Measurements from ENCODE around the gene DRG1.
"Not testable (repeated sequence)": the region's sequence is repeated elsewhere in the genome, so short reads cannot be mapped to it uniquely, and the experiment has no call there.

DRG1 gene, protein sequence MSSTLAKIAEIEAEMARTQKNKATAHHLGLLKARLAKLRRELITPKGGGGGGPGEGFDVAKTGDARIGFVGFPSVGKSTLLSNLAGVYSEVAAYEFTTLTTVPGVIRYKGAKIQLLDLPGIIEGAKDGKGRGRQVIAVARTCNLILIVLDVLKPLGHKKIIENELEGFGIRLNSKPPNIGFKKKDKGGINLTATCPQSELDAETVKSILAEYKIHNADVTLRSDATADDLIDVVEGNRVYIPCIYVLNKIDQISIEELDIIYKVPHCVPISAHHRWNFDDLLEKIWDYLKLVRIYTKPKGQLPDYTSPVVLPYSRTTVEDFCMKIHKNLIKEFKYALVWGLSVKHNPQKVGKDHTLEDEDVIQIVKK

DNA sequence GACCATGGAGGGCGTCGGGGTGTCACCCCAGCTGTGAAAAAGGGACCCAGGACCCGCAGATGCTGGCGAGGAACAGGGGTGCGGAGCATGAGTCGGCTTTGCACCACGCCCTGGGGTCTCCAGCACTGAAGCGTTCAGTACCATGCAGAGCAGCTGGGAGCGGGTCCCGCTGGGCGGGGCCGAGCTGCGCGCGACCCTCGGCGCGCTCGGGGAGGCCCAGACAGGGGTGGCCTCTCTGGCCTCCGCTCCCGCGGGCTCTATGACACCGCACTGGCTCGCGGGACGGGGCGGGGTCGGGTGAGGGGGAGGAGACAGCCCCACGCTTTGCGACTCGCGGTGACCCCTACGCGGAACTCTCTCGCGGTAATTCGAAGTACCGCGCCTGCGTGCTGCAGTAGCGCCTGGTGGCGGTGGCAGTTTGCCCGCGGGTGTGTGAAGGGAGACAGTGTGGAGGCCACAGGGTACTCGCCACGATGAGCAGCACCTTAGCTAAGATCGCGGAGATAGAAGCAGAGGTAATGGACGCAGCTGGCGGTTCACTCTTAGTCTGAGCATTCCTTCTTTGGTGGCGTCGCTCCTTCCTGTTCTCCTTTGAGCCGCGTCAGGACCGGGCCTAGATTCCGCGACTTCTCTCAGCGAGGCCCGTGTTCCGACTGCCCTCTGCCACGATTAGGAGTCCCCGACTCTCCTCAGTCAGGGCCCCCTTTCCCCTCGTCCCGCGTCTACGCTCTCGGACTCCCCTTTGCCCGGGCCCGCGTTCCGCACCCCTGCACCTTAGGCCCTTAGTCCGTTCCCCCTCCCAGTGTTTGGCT lies at the start of gene DRG1:
DRG1 (plus strand) TSS at position 394 of the 812 bp plus-strand sequence; CDS start at position 474, 80 bp downstream.
- peak; percentile 88 for DNase-seq (ENCODE audit: low read depth)

DNA sequence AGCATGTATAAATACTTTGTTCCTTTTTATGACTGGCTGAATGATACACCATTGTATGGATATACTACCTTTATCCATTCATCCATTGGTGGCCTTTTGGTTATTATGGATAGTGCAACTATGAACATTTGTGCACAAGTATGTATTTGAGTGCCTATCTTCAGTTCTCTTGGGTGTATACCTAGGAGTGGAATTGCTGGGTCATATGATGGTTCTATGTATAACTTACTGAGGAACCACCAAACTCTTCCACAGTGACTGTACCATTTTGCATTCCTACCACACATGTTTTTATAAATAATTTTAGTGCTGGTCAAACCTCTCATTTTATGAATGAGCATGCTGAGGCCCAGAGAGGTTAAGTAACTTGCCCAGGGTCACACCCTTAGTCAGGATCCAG lies 49.4 kb upstream of the DRG1 start:
- no peak for DNase-seq (ENCODE audit: low read depth)

DNA sequence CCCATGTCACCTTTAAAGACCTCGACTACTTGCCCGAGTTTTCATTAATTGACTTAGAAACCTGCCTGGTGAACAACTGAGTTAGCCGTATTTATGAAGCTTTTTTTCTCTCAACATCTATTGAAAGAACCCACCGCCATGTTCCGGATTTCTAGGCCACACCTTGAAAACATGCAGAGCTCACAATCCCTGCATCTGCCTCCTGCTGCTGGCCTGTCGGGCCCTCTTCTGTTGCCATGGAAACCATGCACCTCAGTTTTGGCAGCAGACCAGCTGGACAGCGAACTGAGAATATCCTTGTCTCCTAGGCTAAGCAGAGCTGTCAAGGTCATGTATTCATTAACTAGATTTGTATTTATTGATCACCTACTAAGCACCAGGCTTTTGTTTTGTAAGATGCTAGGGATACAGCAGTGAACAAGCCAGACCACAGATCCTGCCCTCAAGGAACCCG lies 49.0 kb upstream of the DRG1 start:
- DNase-seq (ENCODE audit: low read depth): peak; percentile 52

DNA sequence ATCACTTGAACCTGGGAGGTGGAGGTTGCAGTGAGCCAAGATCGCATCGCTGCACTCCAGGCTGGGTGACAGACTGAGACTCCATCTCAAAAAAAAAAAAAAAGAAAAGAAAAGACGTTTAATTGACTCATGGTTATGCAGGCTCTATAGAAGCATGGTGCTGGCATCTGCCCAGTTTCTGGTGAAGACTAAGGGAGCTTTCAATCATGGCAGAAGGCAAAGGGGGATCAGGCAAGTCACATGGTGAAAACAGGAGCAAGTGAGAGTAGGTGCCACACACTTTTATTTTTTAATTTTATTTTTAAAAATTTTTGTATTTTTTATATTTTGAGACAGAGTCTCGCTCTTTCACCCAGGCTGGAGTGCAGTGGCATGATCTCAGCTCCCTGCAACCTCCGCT lies 44.9 kb upstream of the DRG1 start:
- no peak for DNase-seq (ENCODE audit: low read depth)

DNA sequence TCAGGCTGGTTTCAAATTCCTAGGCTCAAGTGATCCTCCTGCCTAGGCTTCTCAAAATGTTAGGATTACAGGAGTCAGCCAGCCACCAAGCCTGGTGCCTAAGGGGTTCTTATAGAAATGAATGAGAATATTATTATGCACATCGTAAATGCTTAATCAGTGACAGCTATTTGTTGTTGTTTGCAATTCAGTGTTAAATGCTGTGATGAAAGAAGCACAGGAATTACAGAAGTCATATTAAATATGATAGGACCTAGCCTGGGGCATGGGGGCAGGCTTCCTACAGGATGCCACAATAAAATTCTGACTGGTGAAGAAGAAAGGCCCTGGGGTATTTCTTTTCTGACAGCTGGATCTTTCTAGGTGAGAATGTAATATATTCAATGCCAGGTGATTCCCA lies 39.4 kb upstream of the DRG1 start:
- no peak for DNase-seq (ENCODE audit: low read depth)

DNA sequence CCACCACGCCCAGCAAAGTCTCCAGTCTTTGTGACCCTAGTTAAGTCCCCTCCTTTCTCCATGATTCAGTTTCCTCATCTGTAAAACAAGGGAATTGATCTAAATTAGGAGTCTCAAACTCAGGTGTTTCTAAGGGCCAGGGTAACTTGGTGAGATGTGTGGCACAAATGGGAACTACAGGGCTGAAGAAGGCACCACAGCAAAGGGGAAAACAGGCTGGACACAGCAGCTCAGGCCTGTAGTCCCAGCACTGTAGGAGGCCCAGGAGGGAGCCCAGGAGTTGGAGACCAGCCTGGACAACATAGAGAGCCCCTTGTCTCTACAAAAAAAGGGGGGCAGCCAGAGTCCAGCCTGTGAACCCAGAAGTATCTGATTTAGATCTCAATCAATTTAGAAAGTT lies 37.7 kb upstream of the DRG1 start:
- DNase-seq (ENCODE audit: low read depth): no peak

DNA sequence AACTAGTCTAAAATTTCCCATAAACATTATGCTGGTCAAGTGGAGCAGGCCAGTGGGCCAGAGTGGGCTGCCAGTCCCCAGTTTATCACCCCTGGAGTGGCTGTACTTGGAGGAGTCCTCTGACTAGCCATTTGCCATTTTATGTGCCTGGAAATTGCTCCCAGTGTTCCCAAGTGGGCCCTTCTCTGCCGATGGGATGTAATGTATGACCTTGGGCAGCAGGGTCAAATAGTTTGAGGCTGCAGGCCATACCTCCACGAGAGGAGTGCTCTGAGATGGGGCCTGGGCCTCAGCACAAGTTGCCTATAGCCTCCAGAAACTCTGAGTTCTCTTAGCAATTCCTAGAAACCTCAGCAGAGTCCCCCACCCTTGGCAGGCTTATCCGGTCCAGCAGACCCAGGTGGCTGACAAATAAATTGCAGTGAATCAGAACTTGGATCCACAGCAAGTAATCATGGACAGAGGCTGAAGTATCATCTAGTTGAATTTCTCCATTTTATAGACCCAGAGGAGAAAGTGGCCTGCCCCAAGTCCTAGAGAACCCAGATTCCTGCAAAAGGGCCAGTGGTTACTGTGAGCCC lies 35.4 kb upstream of the DRG1 start:
- DNase-seq (ENCODE audit: low read depth): no peak

DNA sequence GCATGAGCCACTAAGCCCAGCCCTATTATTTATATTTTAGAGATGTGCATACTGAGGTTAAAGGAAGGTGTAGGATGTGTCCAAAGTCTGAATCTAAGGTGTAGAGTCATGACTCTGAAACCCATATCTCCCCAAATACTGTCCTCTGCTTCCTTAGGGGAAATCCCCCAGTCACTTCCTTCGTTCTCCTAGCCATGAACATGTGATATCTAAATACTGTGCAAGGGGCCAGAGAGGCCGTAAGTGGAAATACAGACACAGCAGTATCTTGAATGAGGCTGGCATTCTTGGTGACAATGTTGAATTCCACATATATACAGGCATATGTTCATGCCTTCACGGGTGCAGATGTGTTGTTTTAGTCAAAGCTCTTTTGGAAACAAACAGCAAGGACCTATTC lies 32.0 kb upstream of the DRG1 start:
- no peak for DNase-seq (ENCODE audit: low read depth)

DNA sequence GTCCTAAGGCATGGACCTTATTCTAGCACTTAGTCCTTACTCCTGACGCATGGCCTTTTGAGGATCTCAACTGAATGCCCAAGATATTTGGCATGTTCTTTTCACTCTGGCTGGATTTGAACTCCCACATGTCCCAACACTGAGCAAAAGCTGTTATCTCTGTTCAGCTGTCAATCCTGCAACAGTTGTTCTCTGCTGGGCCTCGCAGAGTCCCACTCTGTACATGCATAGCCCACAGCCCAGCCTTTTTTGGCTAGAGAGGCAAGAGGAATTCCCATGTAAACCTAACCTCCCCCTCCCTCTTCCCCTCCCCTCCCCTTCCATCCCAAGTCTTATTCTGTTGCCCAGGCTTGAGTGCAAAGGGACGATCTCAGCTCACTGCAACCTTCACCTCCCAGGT lies 21.8 kb upstream of the DRG1 start:
- DNase-seq (ENCODE audit: low read depth): no peak

DNA sequence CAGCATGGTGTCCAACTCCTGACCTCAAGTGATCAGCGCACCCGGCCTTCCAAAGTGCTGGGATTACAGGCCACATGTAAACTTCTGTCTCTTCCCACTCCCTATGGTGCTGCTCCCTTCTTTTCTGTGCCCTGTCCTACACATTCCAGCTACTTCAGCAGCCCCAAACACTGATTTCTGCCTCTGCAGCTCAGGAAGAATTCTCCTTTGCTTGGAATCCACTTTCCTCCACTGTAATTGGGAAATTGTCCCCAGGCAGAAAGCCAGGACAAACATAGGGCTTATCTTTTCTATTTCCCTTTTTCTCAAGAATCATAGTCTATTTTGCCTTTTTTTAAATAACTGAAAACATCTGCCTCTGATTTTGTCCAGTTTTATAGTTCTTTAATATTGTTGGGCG lies 21.3 kb upstream of the DRG1 start:
- no peak for DNase-seq (ENCODE audit: low read depth)

DNA sequence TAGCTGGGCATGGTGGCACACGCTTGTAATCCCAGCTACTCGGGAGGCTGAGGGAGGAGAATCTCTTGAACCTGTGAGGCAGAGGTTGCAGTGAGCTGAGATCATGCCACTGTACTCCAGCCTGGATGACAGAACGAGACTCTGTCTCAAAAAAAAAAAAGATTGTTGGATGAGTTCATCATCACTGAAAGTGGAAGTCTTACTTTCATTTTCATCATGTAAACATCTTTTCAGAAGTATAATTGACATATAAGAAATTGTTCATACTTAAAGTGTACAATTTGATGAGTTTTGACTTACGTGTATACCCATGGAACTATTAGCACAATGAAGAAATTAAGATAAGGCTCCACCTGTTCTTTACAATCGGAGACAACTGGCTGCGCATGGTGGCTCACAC lies 20.8 kb upstream of the DRG1 start:
- DNase-seq (ENCODE audit: low read depth): not testable (repeated sequence)

DNA sequence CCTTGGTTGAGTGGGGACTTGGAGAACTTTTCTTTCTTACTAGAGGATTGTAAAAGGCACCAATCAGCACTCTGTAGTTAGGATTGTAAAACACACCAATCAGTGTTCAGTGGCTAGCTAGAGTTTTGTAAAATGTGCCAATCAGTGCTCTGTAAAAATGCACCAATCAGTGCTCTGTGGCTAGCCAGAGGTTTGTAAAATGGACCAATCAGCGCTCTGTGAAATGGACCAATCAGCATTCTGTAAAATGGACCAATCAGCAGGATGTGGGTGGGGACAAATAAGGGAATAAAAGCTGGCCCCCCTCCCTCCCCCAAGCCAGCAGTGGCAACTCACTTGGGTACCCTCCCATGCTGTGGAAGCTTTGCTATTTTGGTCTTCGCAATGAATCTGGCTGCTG lies 5.5 kb upstream of the DRG1 start:
- DNase-seq (ENCODE audit: low read depth): no peak

DNA sequence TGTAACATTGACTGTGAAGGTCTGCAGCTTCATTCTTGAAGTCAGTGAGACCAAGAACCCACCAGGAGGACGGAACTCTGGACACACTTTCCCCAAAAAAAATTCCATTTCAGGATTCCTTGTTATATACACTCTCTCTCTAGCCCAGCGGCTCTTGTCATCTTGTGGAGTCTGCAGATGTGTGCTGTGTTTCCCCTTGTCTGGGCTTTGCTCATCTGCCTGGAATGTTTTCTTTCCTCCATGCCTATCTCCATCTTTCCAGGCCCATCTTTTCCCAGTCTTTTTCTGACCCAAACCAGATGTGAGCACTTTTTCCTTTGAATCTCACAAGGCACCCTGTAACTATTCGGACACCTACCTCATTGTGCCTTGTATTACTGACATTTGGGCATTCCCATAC lies 5.1 kb upstream of the DRG1 start:
- DNase-seq (ENCODE audit: low read depth): no peak

DNA sequence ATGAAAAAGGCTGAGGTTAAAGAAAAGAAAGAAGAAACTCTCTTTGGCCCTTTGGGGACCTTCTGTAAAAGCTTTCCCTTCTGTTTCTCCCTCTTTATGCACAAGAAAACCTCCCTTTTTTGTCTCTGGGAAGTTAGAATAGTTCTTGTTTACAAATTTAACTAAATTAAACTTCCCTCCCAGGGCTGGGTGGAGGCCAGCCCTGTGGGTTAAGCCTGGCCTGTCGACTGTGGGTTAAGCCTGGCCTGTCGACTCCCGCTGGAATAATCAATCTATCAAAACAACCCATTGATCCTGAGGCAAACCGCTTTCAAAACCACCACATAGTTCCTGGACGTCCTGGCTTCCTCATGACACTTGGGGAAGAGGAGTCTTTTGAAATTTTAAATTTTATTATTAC lies 1.2 kb upstream of the DRG1 start:
- DNase-seq (ENCODE audit: low read depth): no peak

DNA sequence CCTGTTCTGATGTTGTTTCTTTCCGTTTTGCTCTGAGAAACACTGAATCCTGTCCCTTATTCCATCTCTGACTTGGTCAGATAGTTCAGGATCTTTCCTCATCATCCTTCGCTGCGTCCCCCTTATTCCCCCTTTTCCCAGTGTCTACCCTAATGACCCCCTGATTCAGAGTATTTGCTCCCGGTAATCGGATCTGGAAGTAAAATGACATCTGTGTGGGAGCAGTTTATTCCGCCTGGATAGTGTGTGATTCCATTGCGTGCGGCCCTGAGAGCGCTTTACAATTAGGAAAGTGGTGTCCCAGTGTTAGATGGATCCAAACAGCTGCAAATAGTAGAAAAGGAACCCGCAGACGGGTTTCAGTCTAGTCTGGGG lies 606 bp downstream of the DRG1 start:
- DNase-seq (ENCODE audit: low read depth): peak; percentile 17

DNA sequence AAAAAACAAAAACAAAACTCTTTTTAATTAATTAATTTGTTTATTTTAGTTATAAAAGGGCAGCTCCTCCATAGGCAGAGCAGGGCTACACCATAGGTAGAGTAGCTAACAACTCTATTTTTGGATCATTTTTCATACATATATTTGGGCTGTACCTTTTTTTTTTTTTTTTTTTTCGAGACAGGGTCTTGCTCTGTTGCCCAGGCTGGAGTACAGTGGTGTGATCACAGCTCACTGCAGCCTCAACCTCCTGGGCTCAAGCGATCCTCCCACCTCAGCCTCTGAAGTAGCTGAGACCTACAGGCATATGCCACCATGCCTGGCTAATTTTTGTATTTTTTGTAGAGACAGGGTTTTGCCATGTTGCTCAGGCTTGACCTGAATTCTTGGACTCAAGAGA lies 2.9 kb downstream of the DRG1 start:
- DNase-seq (ENCODE audit: low read depth): not testable (repeated sequence)

DNA sequence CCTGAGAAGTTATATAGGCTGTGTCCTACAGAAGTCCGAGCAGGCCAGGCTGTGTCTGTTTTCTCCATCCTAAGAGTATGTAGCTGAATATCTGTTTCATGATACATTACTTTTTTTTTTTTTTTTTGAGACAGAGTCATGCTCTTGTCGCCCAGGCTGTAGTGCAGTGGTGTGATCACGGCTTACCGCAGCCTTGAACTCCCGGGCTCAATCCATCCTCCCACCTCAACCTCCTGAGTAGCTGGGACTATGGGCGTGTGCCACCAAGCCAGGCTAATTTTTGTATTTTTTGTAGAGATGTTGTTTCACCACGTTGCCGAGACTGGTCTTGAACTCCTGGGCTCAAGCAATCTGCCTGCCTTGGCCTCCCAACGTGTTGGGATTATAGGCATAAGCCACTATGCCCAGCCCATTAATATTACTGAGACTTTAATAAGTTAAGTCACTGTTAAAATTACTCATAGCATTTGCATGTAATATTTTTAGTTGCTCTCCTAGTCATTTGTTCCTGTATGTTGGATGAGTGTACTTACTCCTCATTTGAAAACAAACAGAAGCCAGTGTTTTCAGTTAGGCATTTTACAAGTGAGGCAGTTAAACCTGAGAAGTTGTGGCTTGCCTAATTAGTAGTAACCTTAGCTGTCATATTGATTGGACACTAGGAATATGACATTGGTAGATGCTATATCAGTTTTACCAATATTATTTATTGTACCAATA lies 26.1 kb downstream of the DRG1 start:
- DNase-seq (ENCODE audit: low read depth): peak; percentile 53

DNA sequence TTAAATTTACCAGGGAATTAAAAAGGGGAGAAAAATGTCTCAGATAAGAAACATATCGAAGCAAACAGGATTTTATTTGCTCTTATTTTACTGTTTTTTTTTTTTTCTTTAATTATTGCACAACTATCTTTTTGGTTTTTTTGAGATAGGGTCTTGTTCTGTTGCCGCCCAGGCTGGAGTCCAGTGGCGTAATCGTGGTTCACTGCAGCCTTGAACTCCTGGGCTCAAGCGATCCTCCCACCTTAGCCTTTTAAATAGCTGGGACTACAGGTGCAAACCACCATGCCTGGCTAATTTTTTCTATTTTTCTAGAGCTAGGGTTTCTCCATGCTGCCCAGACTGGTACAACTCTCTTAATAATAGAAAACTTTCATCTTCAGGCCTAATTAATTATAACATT lies 32.5 kb downstream of the DRG1 start:
- no peak for DNase-seq (ENCODE audit: low read depth)

DNA sequence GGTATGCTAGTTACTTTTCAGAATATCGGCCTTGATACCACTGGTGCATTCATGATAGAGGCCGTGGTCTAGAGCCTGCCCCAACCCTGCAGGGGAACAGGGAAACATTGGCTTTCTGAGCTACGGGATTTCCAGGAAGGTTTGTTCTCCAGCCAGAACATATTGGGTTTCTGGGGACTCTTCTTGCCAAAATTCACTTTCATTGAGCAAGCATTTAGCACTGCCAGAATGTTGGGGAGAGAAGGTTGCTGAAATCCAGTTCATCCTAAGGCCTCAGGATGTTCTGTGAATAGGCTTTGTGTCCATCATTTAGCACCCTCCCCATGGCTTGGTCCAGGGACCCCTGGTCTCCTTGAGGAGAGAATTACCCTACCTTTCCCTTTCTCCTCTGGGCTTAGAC lies 36.7 kb downstream of the DRG1 start:
- DNase-seq (ENCODE audit: low read depth): no peak

DNA sequence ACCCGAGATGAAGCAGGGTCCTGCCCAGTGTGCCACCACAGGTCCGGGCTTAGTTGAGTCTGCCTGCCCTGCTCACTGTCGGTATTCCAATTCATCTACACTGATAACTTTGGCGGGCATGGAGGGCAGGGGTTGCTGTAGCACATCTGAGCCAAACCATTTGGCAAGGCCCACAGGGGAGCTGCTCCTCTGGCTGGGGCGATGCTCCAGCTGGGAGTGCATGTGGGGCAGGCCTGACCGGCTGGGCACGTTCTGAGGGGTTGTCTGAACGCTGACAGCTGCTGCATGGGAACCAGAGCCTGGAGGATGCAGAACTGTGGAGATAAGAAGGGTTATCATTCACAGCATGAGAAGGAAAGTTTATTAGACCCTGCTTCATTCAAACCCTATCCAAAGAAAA lies 40.4 kb downstream of the DRG1 start:
- no peak for DNase-seq (ENCODE audit: low read depth)

DNA sequence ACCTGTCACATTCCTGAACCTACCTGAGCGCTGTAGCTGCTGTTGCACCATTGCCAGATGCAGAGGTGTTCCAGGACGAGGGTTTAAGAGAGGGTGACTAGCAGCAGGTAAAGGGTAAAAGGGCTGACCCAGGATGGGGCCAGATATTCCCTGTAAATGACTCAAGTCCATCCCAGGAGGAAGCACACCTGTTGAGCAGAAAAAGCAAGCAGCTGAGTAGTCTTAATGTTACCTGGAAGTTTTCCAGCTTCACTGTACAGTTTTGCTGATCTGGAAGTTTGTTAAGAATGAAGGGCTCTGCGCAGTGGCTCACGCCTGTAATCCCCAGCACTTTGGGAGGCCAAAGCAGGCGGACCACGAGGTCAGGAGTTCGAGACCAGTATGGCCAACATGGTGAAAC lies 41.3 kb downstream of the DRG1 start:
- DNase-seq (ENCODE audit: low read depth): no peak

DNA sequence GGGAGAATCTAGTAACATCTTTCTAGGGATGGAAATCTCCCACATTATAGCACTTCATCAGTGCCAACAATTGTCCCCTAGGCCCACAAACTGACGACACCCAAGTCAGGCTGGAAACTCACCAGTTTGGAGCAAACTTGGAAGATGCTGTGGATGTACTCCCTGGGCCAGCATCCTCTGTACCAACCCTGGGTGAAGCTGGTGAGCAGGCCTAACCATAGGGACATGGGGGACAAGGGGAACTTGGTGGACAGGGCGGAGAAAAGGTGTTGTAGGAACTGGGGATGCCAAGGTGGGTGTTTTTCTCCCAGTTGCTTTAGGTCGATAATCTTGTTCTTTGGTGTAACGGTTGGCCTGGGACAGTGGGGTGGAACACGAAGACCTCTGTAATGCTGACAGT lies 42.2 kb downstream of the DRG1 start:
- no peak for DNase-seq (ENCODE audit: low read depth)
